C4-2B (cell line): Measurements from ENCODE around the gene CYP2A6.

Experiments
- H3K27ac ChIP-seq: fragments of 450-650 bp; 2 replicates; pipeline ENCODE4 v1.5.1; 2017
- ZFX ChIP-seq: fragments of 450-650 bp; IDR thresholded peaks from 2 replicates; pipeline ENCODE4 v1.6.1; 2017
- TF ChIP-seq, protein P1 (sequence below): fragments of 450-650 bp; conservative IDR thresholded peaks from 2 replicates; pipeline ENCODE4 v1.5.1; 2017; ENCODE audit warnings: mild to moderate bottlenecking

The CYP2A6 gene

GRCh38 chr19:40805258-40805868 is 44.9 kb downstream of the CYP2A6 start:
- H3K27ac ChIP-seq, result peak overlapping the region; percentile 70
- TF ChIP-seq, protein P1, sequence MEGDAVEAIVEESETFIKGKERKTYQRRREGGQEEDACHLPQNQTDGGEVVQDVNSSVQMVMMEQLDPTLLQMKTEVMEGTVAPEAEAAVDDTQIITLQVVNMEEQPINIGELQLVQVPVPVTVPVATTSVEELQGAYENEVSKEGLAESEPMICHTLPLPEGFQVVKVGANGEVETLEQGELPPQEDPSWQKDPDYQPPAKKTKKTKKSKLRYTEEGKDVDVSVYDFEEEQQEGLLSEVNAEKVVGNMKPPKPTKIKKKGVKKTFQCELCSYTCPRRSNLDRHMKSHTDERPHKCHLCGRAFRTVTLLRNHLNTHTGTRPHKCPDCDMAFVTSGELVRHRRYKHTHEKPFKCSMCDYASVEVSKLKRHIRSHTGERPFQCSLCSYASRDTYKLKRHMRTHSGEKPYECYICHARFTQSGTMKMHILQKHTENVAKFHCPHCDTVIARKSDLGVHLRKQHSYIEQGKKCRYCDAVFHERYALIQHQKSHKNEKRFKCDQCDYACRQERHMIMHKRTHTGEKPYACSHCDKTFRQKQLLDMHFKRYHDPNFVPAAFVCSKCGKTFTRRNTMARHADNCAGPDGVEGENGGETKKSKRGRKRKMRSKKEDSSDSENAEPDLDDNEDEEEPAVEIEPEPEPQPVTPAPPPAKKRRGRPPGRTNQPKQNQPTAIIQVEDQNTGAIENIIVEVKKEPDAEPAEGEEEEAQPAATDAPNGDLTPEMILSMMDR, result no peak
- no peak for TF ChIP-seq ZFX

GRCh38 chr19:40804783-40805242 is 45.4 kb downstream of the CYP2A6 start:
- no peak for TF ChIP-seq ZFX
- TF ChIP-seq, protein P1, result peak; percentile 20; the same call in 1 of the 2 replicates
- peak overlapping the region; percentile 70 for H3K27ac ChIP-seq

- H3K27ac ChIP-seq, result peak overlapping the region; percentile 70
- TF ChIP-seq, protein P1, result no peak
- no peak for TF ChIP-seq ZFX
Measured at GRCh38 chr19:40803857-40804782, 46.1 kb downstream of the CYP2A6 start.

DNA sequence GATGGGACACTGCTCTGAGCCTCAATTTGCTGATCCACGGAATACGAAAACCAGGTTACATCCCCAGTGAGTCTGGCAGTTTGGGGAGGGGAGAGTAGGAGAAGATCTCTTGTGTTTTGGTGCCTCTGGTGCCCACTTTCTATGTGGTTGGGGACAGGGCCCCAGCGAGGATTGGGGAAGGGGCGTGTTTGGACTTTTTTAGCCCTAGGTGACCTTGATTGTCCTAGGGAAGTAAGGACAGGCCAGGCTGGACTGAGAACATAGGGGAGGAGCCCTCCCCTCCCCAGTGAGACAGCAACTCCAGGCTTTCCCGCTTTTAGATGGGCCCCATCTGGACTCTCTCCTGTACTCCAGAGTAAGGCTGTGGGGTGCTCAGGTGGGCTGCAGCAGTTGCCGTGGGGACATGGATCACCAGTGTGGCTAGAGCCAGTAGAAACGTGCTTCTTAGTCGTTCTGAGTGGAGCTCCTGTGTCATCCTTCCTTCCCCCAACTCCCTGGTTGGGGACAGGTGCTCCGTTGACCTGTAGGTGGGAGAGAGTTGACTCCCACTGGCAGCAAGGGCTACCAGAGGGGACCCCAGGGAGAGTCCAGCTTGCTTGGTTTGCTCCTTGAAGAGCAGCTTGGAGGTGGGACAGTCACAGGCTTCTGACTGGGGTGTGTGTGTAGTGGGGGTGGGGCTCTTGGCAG is 46.9 kb downstream of the CYP2A6 start:
- peak overlapping the region; percentile 70 for H3K27ac ChIP-seq
- TF ChIP-seq ZFX, result no peak
- TF ChIP-seq, protein P1, result no peak

DNA sequence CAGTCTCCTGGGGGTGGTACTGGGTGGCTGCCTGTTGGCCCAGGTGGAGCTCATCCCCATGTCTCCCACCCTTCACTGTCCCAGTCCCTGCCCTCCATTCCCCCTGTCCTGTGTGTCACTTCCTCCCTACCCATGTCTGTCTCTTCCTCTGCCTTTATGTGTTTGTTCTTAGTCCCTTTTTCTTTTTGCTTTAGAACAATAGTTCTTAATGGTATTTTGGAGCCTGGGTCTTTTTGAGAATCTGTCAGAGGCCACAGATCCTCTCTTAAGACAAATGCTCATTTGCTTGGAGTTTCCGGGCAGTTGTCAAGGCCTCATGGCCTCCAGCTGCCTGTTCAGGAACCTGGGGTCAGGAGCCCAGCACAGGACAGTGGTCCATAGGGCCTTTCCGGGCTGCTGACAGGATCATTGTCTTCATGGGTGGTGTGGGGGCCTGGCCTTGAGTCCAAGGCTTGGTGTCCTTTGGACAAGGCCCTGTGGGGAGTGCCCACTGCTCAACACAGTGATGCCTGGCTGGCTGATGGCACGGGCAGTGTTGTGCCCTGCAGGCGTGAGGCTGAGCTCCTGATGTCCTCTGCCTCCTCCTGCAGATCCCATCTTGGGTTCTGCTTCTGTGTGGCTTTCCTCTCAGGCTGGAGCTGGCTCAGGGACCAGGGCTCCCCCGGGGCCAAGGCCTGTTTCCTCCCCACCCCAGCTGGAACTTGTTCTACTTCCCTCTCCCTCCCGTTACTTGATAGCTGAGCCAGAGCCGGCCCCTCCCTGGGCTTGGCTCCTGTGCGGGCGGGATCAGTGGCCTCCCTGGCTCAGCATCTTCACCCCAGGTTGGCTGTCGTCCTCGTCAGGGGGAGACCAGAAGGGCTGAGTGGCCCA is 47.7 kb downstream of the CYP2A6 start:
- no peak for TF ChIP-seq ZFX
- TF ChIP-seq, protein P1, result no peak
- H3K27ac ChIP-seq, result peak overlapping the region; percentile 70

GRCh38 chr19:40801426-40802299 is 48.6 kb downstream of the CYP2A6 start:
- peak overlapping the region; percentile 70 for H3K27ac ChIP-seq

More at GRCh38 chr19:40801426-40802299, 48.6 kb downstream of the CYP2A6 start:
- TF ChIP-seq ZFX, result no peak
